ENCODE results near the gene TMEM145. TPM values are rescaled to one million over a fixed set of nuclear protein-coding genes. Genes with fewer than 3 reads are reported as not detected.

The TMEM145 gene
- total and polyA plus RNA-seq, 7 donors = 0.21 to 2.5 (median 0.54) TPM; not detected in 1

DNA sequence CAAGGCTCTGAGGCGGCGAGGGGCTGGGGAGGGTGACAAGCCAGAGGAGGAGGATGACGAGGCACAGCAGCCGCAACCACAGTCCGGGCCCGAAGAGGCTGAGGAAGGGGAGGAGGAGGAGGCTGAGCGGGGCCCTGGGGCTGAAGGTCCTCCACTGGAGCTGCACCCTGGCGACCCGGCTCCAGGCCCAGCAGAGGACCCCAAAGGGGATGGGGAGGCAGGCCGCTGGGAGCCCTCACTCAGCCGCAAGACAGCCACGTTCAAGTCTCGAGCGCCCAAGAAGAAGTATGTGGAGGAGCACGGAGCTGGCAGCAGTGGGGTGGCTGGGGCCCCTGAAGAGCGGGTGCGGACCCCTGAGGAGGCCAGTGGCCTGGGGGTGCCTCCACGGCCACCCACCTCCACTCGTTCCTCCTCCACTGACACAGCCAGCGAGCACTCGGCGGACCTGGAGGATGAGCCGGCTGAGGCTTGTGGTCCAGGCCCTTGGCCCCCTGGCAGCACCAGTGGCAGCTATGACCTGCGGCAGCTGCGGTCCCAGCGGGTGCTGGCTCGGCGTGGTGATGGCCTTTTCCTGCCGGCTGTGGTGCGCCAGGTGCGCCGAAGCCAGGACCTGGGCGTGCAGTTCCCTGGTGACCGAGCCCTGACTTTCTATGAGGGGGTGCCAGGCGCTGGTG is 41.1 kb upstream of the TMEM145 start:
- peaks cover 53% of the 10 kb centered on the region for H3K4me1 ChIP-seq
- TF ChIP-seq CTCF (IDR thresholded peaks at IDR 0.05) = no peak
- peaks cover 4 to 47% of the 10 kb centered on the region in 2 donors for H3K36me3 ChIP-seq (ENCODE audit: insufficient read depth in 1 of 2, low read depth in 1 of 2)
- 81 to 87% (median 84%) methylated on average over 31 to 35 of the region's 35 CpGs for WGBS, 3 donors
- DNase-seq = peak in 1 of 2 donors; percentile 13
- peak overlapping the region; percentile 81 for H3K4me3 ChIP-seq
- H3K27ac ChIP-seq = peak overlapping the region; percentile 98
- H3K9me3 ChIP-seq = no peaks in the 10 kb centered on the region
- no peaks in the 10 kb centered on the region for H3K27me3 ChIP-seq (ENCODE audit: insufficient read depth in 3 of 3, low read length in 2 of 3)
- ATAC-seq = no peak
- intact Hi-C loops (cut with DNase I) = no loop called here

DNA sequence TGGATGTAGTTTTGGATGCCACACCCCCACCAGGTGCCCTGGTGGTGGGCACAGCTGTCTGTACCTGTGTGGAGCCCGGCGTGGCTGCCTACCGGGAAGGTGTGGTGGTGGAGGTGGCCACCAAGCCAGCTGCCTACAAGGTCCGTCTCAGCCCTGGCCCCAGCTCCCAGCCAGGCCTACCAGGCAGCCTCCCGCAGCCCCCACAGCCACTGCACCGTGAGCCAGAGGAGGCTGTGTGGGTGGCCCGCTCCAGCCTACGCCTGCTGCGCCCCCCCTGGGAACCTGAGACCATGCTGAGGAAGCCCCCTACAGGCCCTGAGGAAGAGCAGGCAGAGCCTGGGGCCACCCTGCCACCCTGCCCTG is 40.6 kb upstream of the TMEM145 start:
- Histone ChIP-seq H3K9me3 (no peaks in the 10 kb centered on the region), H3K4me3 (no peak overlapping the region), H3K36me3 (ENCODE audit: insufficient read depth in 1 of 2, low read depth in 1 of 2) (peaks cover 4 to 47% of the 10 kb centered on the region in 2 donors), H3K27me3 (ENCODE audit: insufficient read depth in 3 of 3, low read length in 2 of 3) (no peaks in the 10 kb centered on the region), H3K27ac (peak overlapping the region; percentile 98), H3K4me1 (peaks cover 57% of the 10 kb centered on the region)
- 77 to 85% (median 85%) methylated on average over 8 to 9 of the region's 9 CpGs for WGBS, 3 donors
- no peak for TF ChIP-seq CTCF (IDR thresholded peaks at IDR 0.05)
- ATAC-seq = no peak
- peak in 1 of 2 donors; percentile 54 for DNase-seq
- intact Hi-C loops (cut with DNase I) = no loop called here

DNA sequence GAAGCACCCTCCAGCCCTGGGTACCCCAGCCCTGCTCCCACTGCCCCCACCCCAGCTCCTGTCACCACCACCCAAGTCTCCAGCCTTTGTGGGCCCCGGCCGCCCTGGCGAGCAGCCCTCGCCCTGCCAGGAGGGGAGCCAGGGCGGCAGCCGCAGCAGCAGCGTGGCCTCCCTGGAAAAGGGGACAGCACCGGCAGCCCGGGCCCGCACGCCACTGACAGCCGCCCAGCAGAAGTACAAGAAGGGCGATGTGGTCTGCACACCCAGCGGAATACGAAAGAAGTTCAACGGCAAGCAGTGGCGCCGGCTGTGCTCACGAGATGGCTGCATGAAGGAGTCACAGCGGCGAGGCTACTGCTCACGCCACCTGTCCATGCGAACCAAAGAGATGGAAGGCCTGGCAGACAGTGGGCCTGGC is 40.1 kb upstream of the TMEM145 start:
- no peak for ATAC-seq
- Histone ChIP-seq H3K27ac (no peak overlapping the region), H3K4me3 (no peak overlapping the region), H3K4me1 (peaks cover 57% of the 10 kb centered on the region), H3K27me3 (ENCODE audit: insufficient read depth in 3 of 3, low read length in 2 of 3) (no peaks in the 10 kb centered on the region), H3K9me3 (no peaks in the 10 kb centered on the region), H3K36me3 (ENCODE audit: insufficient read depth in 1 of 2, low read depth in 1 of 2) (peaks cover 4 to 47% of the 10 kb centered on the region in 2 donors)
- peak in 1 of 2 donors; percentile 56 for DNase-seq
- WGBS, 3 donors = 93 to 95% (median 94%) methylated on average over 22 to 23 of the region's 23 CpGs
- no peak for TF ChIP-seq CTCF (IDR thresholded peaks at IDR 0.05)
- intact Hi-C loops (cut with DNase I) = no loop called here

DNA sequence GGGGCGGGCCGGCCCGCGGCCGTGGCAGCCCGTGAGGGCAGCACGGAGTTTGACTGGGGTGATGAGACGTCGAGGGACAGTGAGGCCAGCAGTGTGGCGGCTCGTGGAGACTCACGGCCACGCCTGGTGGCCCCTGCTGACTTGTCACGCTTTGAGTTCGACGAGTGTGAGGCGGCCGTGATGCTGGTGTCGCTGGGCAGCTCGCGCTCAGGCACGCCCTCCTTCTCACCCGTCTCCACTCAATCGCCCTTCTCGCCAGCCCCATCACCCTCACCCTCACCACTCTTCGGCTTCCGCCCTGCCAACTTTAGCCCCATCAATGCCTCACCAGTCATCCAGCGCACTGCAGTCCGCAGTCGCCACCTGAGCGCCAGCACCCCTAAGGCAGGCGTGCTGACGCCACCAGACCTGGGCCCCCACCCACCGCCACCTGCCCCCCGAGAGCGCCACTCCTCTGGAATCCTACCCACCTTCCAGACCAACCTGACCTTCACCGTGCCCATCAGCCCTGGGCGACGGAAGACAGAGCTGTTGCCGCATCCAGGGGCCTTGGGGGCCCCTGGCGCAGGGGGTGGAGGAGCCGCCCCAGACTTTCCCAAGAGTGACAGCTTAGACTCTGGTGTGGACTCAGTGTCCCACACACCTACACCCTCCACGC is 39.6 kb upstream of the TMEM145 start:
- H3K27me3 ChIP-seq (ENCODE audit: insufficient read depth in 3 of 3, low read length in 2 of 3) = no peaks in the 10 kb centered on the region
- H3K9me3 ChIP-seq = no peaks in the 10 kb centered on the region
- ATAC-seq (no peak), DNase-seq (no peak)
- peaks cover 62% of the 10 kb centered on the region for H3K4me1 ChIP-seq
- no peak for TF ChIP-seq CTCF (IDR thresholded peaks at IDR 0.05)
- H3K4me3 ChIP-seq = no peak overlapping the region
- H3K27ac ChIP-seq = peak overlapping the region; percentile 5
- peaks cover 4 to 47% of the 10 kb centered on the region in 2 donors for H3K36me3 ChIP-seq (ENCODE audit: insufficient read depth in 1 of 2, low read depth in 1 of 2)
- intact Hi-C loops (cut with DNase I) = no loop called here
- 91 to 93% (median 91%) methylated on average over 37 to 43 of the region's 43 CpGs for WGBS, 3 donors
